ENCODE results near the gene TAS2R43. TPM values are rescaled to one million over a fixed set of nuclear protein-coding genes. Genes with fewer than 3 reads are reported as not detected.
"Not testable (repeated sequence)": the region's sequence is repeated elsewhere in the genome, so short reads cannot be mapped to it uniquely, and the experiment has no call there.

The TAS2R43 gene
- total RNA-seq, 1 experiment from 2014 or later, result not detected

DNA sequence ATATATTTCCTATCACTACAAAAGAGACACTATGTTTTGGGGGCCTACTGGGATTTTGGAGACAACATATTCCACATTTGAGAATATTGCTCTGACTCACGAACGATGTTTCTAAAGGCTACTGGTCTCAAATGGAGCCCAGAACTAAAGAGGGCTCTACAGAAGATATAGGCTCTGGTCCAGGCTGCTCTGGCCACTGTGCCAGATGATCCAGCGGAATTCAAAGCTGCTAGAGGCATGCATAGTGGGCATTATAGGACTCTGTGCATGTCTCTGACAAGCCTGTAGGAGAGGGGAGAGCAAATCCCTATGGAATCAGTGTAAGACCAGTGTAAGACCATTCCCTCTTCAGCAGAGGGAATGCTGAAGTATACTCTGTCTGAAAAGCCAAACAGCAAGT lies 38.3 kb upstream of the TAS2R43 start:
- Mint-ChIP-seq H3K4me1 (ENCODE audit: low read depth, unreplicated experiment) (peaks cover 8% of the 10 kb centered on the region), H3K9me3 (ENCODE audit: unreplicated experiment) (no peaks in the 10 kb centered on the region), H3K27ac (ENCODE audit: unreplicated experiment) (no peak overlapping the region), H3K4me3 (ENCODE audit: unreplicated experiment) (no peak overlapping the region), H3K36me3 (ENCODE audit: insufficient read depth, unreplicated experiment) (peaks cover 11% of the 10 kb centered on the region), H3K27me3 (ENCODE audit: insufficient read depth, unreplicated experiment) (no peaks in the 10 kb centered on the region)
- Histone ChIP-seq H3K36me3 (ENCODE audit: control insufficient read depth, insufficient read depth, low read length) (no peaks in the 10 kb centered on the region), H3K27me3 (replicated peaks; ENCODE audit: control insufficient read depth, insufficient read depth, low read length) (no peaks in the 10 kb centered on the region), H3K4me1 (peaks cover 7% of the 10 kb centered on the region; the same call in 1 of the 2 replicates), H3K9me3 (no peaks in the 10 kb centered on the region), H3K4me3 (ENCODE audit: low read depth, low read length) (no peak overlapping the region)
- no peak for DNase-seq
- no TSS peak for BruUV-seq (replicated peaks)
- CTCF ChIA-PET, result no interaction called here
- intact Hi-C loops (cut with micrococcal nuclease; ENCODE audit: unreplicated experiment), result no loop called here
- TF ChIP-seq, protein P1, sequence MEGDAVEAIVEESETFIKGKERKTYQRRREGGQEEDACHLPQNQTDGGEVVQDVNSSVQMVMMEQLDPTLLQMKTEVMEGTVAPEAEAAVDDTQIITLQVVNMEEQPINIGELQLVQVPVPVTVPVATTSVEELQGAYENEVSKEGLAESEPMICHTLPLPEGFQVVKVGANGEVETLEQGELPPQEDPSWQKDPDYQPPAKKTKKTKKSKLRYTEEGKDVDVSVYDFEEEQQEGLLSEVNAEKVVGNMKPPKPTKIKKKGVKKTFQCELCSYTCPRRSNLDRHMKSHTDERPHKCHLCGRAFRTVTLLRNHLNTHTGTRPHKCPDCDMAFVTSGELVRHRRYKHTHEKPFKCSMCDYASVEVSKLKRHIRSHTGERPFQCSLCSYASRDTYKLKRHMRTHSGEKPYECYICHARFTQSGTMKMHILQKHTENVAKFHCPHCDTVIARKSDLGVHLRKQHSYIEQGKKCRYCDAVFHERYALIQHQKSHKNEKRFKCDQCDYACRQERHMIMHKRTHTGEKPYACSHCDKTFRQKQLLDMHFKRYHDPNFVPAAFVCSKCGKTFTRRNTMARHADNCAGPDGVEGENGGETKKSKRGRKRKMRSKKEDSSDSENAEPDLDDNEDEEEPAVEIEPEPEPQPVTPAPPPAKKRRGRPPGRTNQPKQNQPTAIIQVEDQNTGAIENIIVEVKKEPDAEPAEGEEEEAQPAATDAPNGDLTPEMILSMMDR (IDR thresholded peaks at IDR 0.05; ENCODE audit: insufficient read depth in 1 of 2, low read depth in 1 of 2, low read length in 1 of 2, severe bottlenecking in 1 of 2, unreplicated experiment in 1 of 2), result no peak
- POLR2A ChIA-PET, result no interaction called here

GRCh38 chr12:11114130-11114529 lies 22.0 kb upstream of the TAS2R43 start:
- H3K4me1 Mint-ChIP-seq (ENCODE audit: low read depth, unreplicated experiment); H3K4me3 ChIP-seq (ENCODE audit: low read depth, low read length); POLR2A ChIA-PET; H3K9me3 ChIP-seq; H3K4me1 ChIP-seq; DNase-seq; intact Hi-C loops (cut with micrococcal nuclease; ENCODE audit: unreplicated experiment); BruUV-seq (replicated peaks); H3K4me3 Mint-ChIP-seq (ENCODE audit: unreplicated experiment); H3K27me3 Mint-ChIP-seq (ENCODE audit: insufficient read depth, unreplicated experiment); CTCF ChIA-PET; H3K27ac Mint-ChIP-seq (ENCODE audit: unreplicated experiment); H3K27me3 ChIP-seq (replicated peaks; ENCODE audit: control insufficient read depth, insufficient read depth, low read length); H3K36me3 ChIP-seq (ENCODE audit: control insufficient read depth, insufficient read depth, low read length): not testable (repeated sequence)
- Mint-ChIP-seq H3K9me3 (ENCODE audit: unreplicated experiment) (peaks cover 71% of the 10 kb centered on the region), H3K36me3 (ENCODE audit: insufficient read depth, unreplicated experiment) (peaks cover 20% of the 10 kb centered on the region)

DNA sequence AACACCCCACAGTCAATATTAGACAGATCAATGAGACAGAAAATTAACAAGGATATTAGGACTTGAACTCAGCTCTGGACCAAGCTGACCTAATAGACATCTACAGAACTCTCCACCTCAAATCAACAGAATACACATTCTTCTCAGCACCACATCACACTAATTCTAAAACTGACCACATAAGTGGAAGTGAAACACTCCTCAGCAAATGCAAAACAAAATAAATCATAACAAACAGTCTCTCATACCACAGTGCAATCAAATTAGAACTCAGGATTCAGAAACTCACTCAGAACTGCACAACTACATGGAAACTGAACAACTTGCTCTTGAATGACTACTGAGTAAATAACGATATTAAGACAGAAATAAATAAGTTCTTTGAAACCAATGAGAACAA lies 19.1 kb upstream of the TAS2R43 start:
- H3K27me3 ChIP-seq (replicated peaks; ENCODE audit: control insufficient read depth, insufficient read depth, low read length); H3K4me3 Mint-ChIP-seq (ENCODE audit: unreplicated experiment); POLR2A ChIA-PET; H3K4me1 ChIP-seq; H3K27me3 Mint-ChIP-seq (ENCODE audit: insufficient read depth, unreplicated experiment); H3K4me3 ChIP-seq (ENCODE audit: low read depth, low read length); CTCF ChIA-PET; H3K4me1 Mint-ChIP-seq (ENCODE audit: low read depth, unreplicated experiment); H3K27ac Mint-ChIP-seq (ENCODE audit: unreplicated experiment); BruUV-seq (replicated peaks); H3K36me3 ChIP-seq (ENCODE audit: control insufficient read depth, insufficient read depth, low read length); intact Hi-C loops (cut with micrococcal nuclease; ENCODE audit: unreplicated experiment); DNase-seq; H3K9me3 ChIP-seq: not testable (repeated sequence)
- Mint-ChIP-seq H3K36me3 (ENCODE audit: insufficient read depth, unreplicated experiment) (peaks cover 31% of the 10 kb centered on the region), H3K9me3 (ENCODE audit: unreplicated experiment) (peaks cover 73% of the 10 kb centered on the region)

GRCh38 chr12:11108862-11109261 lies 16.7 kb upstream of the TAS2R43 start:
- POLR2A ChIA-PET, result no interaction called here
- H3K4me1 ChIP-seq, result peaks cover 6% of the 10 kb centered on the region; the same call in 1 of the 2 replicates
- BruUV-seq (replicated peaks), result no TSS peak
- Mint-ChIP-seq H3K4me3 (ENCODE audit: unreplicated experiment) (no peak overlapping the region), H3K27ac (ENCODE audit: unreplicated experiment) (no peak overlapping the region), H3K36me3 (ENCODE audit: insufficient read depth, unreplicated experiment) (peaks cover 36% of the 10 kb centered on the region), H3K4me1 (ENCODE audit: low read depth, unreplicated experiment) (no peaks in the 10 kb centered on the region), H3K27me3 (ENCODE audit: insufficient read depth, unreplicated experiment) (no peaks in the 10 kb centered on the region), H3K9me3 (ENCODE audit: unreplicated experiment) (peaks cover 59% of the 10 kb centered on the region)
- H3K36me3 ChIP-seq (ENCODE audit: control insufficient read depth, insufficient read depth, low read length), result no peaks in the 10 kb centered on the region
- TF ChIP-seq, protein P1 (IDR thresholded peaks at IDR 0.05; ENCODE audit: insufficient read depth in 1 of 2, low read depth in 1 of 2, low read length in 1 of 2, severe bottlenecking in 1 of 2, unreplicated experiment in 1 of 2), result no peak
- H3K4me3 ChIP-seq (ENCODE audit: low read depth, low read length), result no peak overlapping the region
- intact Hi-C loops (cut with micrococcal nuclease; ENCODE audit: unreplicated experiment), result no loop called here
- H3K9me3 ChIP-seq, result no peaks in the 10 kb centered on the region; the same call in 1 of the 2 replicates
- CTCF ChIA-PET, result no interaction called here
- DNase-seq, result no peak
- no peaks in the 10 kb centered on the region for H3K27me3 ChIP-seq (replicated peaks; ENCODE audit: control insufficient read depth, insufficient read depth, low read length)
